Endothelial cell (in vitro differentiated cells): ENCODE results near the gene GRIP2. TPM values are rescaled to one million over a fixed set of nuclear protein-coding genes. Genes with fewer than 3 reads are reported as not detected.

ENCODE experiments used
- DNase-seq: peaks from one replicate; pipeline ENCODE4 v3.0.0; 2021; ENCODE audit warnings: low spot score
- H3K27ac Mint-ChIP-seq: one replicate; pipeline ENCODE4 v1.8.0; 2021; ENCODE audit warnings: mixed read lengths, inconsistent platforms; ENCODE audit not compliant: unreplicated experiment
- H3K27me3 Mint-ChIP-seq: one replicate; pipeline ENCODE4 v1.8.0; 2021; ENCODE audit warnings: mild to moderate bottlenecking, moderate library complexity, mixed read lengths, inconsistent platforms; ENCODE audit not compliant: unreplicated experiment
- H3K36me3 Mint-ChIP-seq: one replicate; pipeline ENCODE4 v1.8.0; 2021; ENCODE audit warnings: mild to moderate bottlenecking, low read depth, mixed read lengths, inconsistent platforms; ENCODE audit not compliant: unreplicated experiment
- H3K4me1 Mint-ChIP-seq: one replicate; pipeline ENCODE4 v1.8.0; 2021; ENCODE audit warnings: mild to moderate bottlenecking, mixed read lengths, inconsistent platforms; ENCODE audit not compliant: unreplicated experiment
- H3K4me3 Mint-ChIP-seq: one replicate; pipeline ENCODE4 v1.8.0; 2021; ENCODE audit warnings: mild to moderate bottlenecking, mixed read lengths, inconsistent platforms; ENCODE audit not compliant: unreplicated experiment
- H3K9me3 Mint-ChIP-seq: one replicate; pipeline ENCODE4 v1.8.0; 2021; ENCODE audit warnings: mixed read lengths, inconsistent platforms; ENCODE audit not compliant: unreplicated experiment
- CTCF ChIP-seq: fragments of 200-600 bp; sonication (generic); IDR thresholded peaks from one replicate; pipeline ENCODE4 v1.5.0; 2021; ENCODE audit warnings: antibody characterized with exemption; ENCODE audit not compliant: unreplicated experiment
- total RNA-seq: library from RNA; stranded (reverse); fragmentation: NEBNext Ultra II Directional; extraction: Animal tissue kit (Norgen Biotek cat#: 25700); gene quantifications from one replicate; pipeline ENCODE4 v1.2.1, GENCODE V29; 2021; ENCODE audit not compliant: unreplicated experiment

GRIP2 gene
- total RNA-seq, 1 donor from 2014 or later, result 6.6 TPM

GRCh38 chr3:14537590-14538450 is 2.3 kb downstream of the GRIP2 start:
- no peak overlapping the region for H3K27ac Mint-ChIP-seq

GRCh38 chr3:14536837-14537589 is 3.1 kb downstream of the GRIP2 start:
- H3K36me3 Mint-ChIP-seq, result no peaks in the 10 kb centered on the region
- H3K4me1 Mint-ChIP-seq, result peaks cover 18% of the 10 kb centered on the region
- H3K9me3 Mint-ChIP-seq, result no peaks in the 10 kb centered on the region
- peaks cover 5% of the 10 kb centered on the region for H3K27me3 Mint-ChIP-seq
- H3K27ac Mint-ChIP-seq, result no peak overlapping the region
- no peak for DNase-seq
- H3K4me3 Mint-ChIP-seq, result no peak overlapping the region
- no peak for TF ChIP-seq CTCF

More at GRCh38 chr3:14537590-14538450, 2.3 kb downstream of the GRIP2 start:
- Mint-ChIP-seq H3K27me3 (peaks cover 7% of the 10 kb centered on the region), H3K4me3 (no peak overlapping the region), H3K4me1 (peaks cover 16% of the 10 kb centered on the region), H3K9me3 (no peaks in the 10 kb centered on the region), H3K36me3 (no peaks in the 10 kb centered on the region)
- no peak for TF ChIP-seq CTCF
- DNase-seq, result peak; percentile 31

- no peak for DNase-seq
- TF ChIP-seq CTCF, result no peak
- no peaks in the 10 kb centered on the region for H3K9me3 Mint-ChIP-seq
- H3K27ac Mint-ChIP-seq, result no peak overlapping the region
- H3K27me3 Mint-ChIP-seq, result peaks cover 5% of the 10 kb centered on the region
- no peak overlapping the region for H3K4me3 Mint-ChIP-seq
- peaks cover 18% of the 10 kb centered on the region for H3K4me1 Mint-ChIP-seq
- no peaks in the 10 kb centered on the region for H3K36me3 Mint-ChIP-seq
These were observed 3.9 kb downstream of the GRIP2 start for GRCh38 chr3:14536055-14536815.

GRCh38 chr3:14535616-14536015 is 4.5 kb downstream of the GRIP2 start:
- Mint-ChIP-seq H3K27me3 (peaks cover 5% of the 10 kb centered on the region), H3K4me3 (no peak overlapping the region), H3K36me3 (no peaks in the 10 kb centered on the region), H3K9me3 (no peaks in the 10 kb centered on the region), H3K27ac (no peak overlapping the region), H3K4me1 (peaks cover 18% of the 10 kb centered on the region)
- no peak for TF ChIP-seq CTCF
- DNase-seq, result no peak
